PC-3 (cell line): ENCODE results near the gene KIRREL1. TPM values are rescaled to one million over a fixed set of nuclear protein-coding genes. Genes with fewer than 3 reads are reported as not detected.

Source experiments
- ATAC-seq: fragments of 200-7000 bp; cut with Tn5 transposase; 2 replicates; pipeline ENCODE4 v1.9.1; 2020; ENCODE audit warnings: mild to moderate bottlenecking, moderate library complexity
- BruUV-seq: library from RNA; stranded (reverse); fragments of 400-500 nt; replicated peaks from 2 replicates; lab custom pipeline; 2021; lab: Mats Ljungman, UMichigan
- CTCF ChIA-PET: fragments of 300-600 bp; sonication (Branson Sonifier 250); formaldehyde crosslinking; loops from one replicate; lab custom pipeline; 2022; ENCODE audit warnings: antibody characterized with exemption; lab: Charles Lee
- POLR2A ChIA-PET: fragments of 300-600 bp; sonication (Branson Sonifier 250); formaldehyde crosslinking; loops from one replicate; lab custom pipeline; 2022; ENCODE audit warnings: antibody characterized with exemption; ENCODE audit not compliant: unreplicated experiment; lab: Charles Lee
- DNase-seq: peaks from one replicate; pipeline ENCODE4 v3.0.0-alpha.2; 2015
- H2AFZ ChIP-seq: fragments of 300-600 bp; sonication (generic); 2 replicates; pipeline ENCODE4 v1.6.0; 2016; ENCODE audit warnings: antibody characterized with exemption, low read length
- H3F3A ChIP-seq: fragments of 300-600 bp; sonication (generic); one replicate; pipeline ENCODE4 v1.6.0; 2017; ENCODE audit warnings: antibody characterized with exemption, low read length, control low read depth, mild to moderate bottlenecking; ENCODE audit not compliant: unreplicated experiment
- H3K27ac ChIP-seq: fragments of 300-600 bp; sonication (generic); 2 replicates; pipeline ENCODE4 v1.5.1; 2016; ENCODE audit warnings: mild to moderate bottlenecking, low read length
- H3K27me3 ChIP-seq: fragments of 300-600 bp; sonication (generic); 2 replicates; pipeline ENCODE4 v1.6.1; 2016; ENCODE audit warnings: low read length, mixed read lengths
- H3K36me3 ChIP-seq: fragments of 300-600 bp; sonication (generic); 2 replicates; pipeline ENCODE4 v1.6.1; 2016; ENCODE audit warnings: low read depth, mixed run types, low read length, mixed read lengths
- H3K4me1 ChIP-seq: fragments of 300-600 bp; sonication (generic); 2 replicates; pipeline ENCODE4 v1.5.1; 2016; ENCODE audit warnings: low read length; ENCODE audit not compliant: insufficient read depth
- H3K4me2 ChIP-seq: fragments of 300-600 bp; sonication (generic); 2 replicates; pipeline ENCODE4 v1.6.0; 2016; ENCODE audit warnings: low read length
- H3K4me3 ChIP-seq: fragments of 300-600 bp; sonication (generic); 2 replicates; pipeline ENCODE4 v1.5.1; 2016; ENCODE audit warnings: mild to moderate bottlenecking, low read length, mixed read lengths
- H3K79me2 ChIP-seq: fragments of 300-600 bp; sonication (generic); 2 replicates; pipeline ENCODE4 v1.6.1; 2017; ENCODE audit warnings: low read length, mixed read lengths
- H3K9ac ChIP-seq: fragments of 300-600 bp; sonication (generic); 2 replicates; pipeline ENCODE4 v1.6.0; 2016; ENCODE audit warnings: mild to moderate bottlenecking, low read length
- H3K9me2 ChIP-seq: fragments of 300-600 bp; sonication (generic); replicated peaks from 2 replicates; pipeline ENCODE4 v1.6.1; 2016; ENCODE audit warnings: mixed run types, low read length, mixed read lengths
- H3K9me3 ChIP-seq: fragments of 300-600 bp; sonication (generic); 2 replicates; pipeline ENCODE4 v1.6.1; 2016; ENCODE audit warnings: low read length, mixed read lengths
- H4K20me1 ChIP-seq: fragments of 300-600 bp; sonication (generic); 2 replicates; pipeline ENCODE4 v1.6.1; 2016; ENCODE audit warnings: low read length, mixed read lengths
- CTCF ChIP-seq: fragments of 300-600 bp; sonication (generic); conservative IDR thresholded peaks from 2 replicates; pipeline ENCODE4 v1.5.1; 2017; ENCODE audit warnings: antibody characterized with exemption, low read depth, mild to moderate bottlenecking, low read length
- EZH2 ChIP-seq: fragments of 300-600 bp; sonication (generic); IDR thresholded peaks from one replicate; pipeline ENCODE4 v1.6.1; 2017; ENCODE audit warnings: antibody characterized with exemption, mild to moderate bottlenecking, low read length; ENCODE audit not compliant: unreplicated experiment
- EZH2phosphoT487 ChIP-seq: fragments of 300-600 bp; sonication (generic); IDR thresholded peaks from 2 replicates; pipeline ENCODE4 v1.6.1; 2018; ENCODE audit warnings: mild to moderate bottlenecking, antibody characterized with exemption, low read length, borderline replicate concordance
- intact Hi-C: fragments of 100-400 bp; cut with micrococcal nuclease; formaldehyde crosslinking; loops from 2 replicates; pipeline ENCODE4 v1.9.0; 2023
- total RNA-seq: library from RNA; depleted of rRNA; stranded (reverse); fragments of >200 nt; gene quantifications from 2 replicates; pipeline ENCODE4 v1.2.3, GENCODE V29; 2014

Gene KIRREL1
- total RNA-seq, 1 experiment from 2014 or later: 49.8 TPM

DNA sequence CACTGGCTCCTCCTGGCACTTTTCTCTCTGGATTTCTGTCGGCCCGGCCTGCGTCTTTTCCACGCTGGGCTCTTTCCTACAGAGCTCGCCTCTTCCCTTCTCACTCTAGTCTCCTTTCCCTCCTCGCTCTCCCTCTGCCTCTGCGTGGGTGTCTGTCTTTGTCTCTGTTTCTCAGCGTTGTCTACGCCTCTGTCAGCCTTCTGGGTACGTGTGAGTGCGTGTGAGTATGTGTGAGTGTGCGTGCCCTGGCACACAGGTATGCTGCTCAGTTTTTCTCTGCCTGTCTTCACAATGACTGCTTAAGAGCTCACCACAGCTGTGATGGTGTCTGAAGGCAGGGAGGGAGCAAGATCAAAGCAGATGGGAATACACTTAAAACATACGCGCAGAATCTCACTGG, 77.7 kb downstream of the KIRREL1 start:
- TF ChIP-seq CTCF: no peak
- TF ChIP-seq EZH2: no peak
- no peak for TF ChIP-seq EZH2phosphoT487
- no peak for DNase-seq
- peaks cover 9% of the 10 kb centered on the region; the same call in 1 of the 2 replicates for H3K36me3 ChIP-seq
- ATAC-seq: no peak
- no peaks in the 10 kb centered on the region for H3K79me2 ChIP-seq
- no peaks in the 10 kb centered on the region for H3K9me3 ChIP-seq
- no peak overlapping the region for H3K27ac ChIP-seq
- ChIA-PET CTCF (no interaction called here), POLR2A (no interaction called here)
- no peaks in the 10 kb centered on the region for H3K27me3 ChIP-seq
- H3K4me3 ChIP-seq: no peak overlapping the region
- no TSS peak for BruUV-seq
- intact Hi-C loops: no loop called here
- H2AFZ ChIP-seq: no peak overlapping the region
- no peak overlapping the region for H3K4me2 ChIP-seq
- no peaks in the 10 kb centered on the region for H3K4me1 ChIP-seq
- H3K9ac ChIP-seq: no peak overlapping the region
- H3F3A ChIP-seq: no peaks in the 10 kb centered on the region
- peaks cover 12% of the 10 kb centered on the region; the same call in 1 of the 2 replicates for H4K20me1 ChIP-seq
- H3K9me2 ChIP-seq: no peaks in the 10 kb centered on the region

DNA sequence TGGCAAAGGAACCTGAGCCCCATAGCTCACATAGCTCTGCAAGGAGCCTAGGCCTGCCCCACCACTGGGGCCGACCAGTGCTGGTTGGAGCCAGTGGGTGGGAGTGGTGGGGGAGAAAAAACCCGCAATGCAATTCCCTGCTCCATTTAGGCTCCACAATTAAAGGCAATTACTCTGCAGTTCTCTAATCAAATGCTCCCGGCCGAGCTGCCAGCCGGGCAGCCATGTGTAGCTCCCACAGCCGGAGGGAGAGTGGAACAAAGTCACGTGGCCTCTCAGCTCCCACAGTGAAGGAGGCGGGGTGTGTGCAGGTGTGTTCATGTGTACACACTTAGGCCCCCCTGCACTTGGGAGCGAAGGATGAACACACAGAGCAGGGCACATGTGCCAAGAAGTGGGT, 81.6 kb downstream of the KIRREL1 start:
- intact Hi-C loops: no loop called here
- no peak for DNase-seq
- Histone ChIP-seq H3K9me3 (no peaks in the 10 kb centered on the region), H3K9me2 (no peaks in the 10 kb centered on the region), H3K36me3 (peaks cover 13% of the 10 kb centered on the region), H3K4me2 (no peak overlapping the region), H2AFZ (no peak overlapping the region), H3F3A (no peaks in the 10 kb centered on the region), H3K79me2 (no peaks in the 10 kb centered on the region), H4K20me1 (no peaks in the 10 kb centered on the region), H3K4me3 (no peak overlapping the region), H3K27ac (no peak overlapping the region), H3K27me3 (no peaks in the 10 kb centered on the region), H3K4me1 (no peaks in the 10 kb centered on the region), H3K9ac (no peak overlapping the region)
- ChIA-PET POLR2A (no interaction called here), CTCF (interaction anchor here (0.6 kb wide), 1 partner anchor 106 kb away, joined by 3 read pairs; no protein-coding TSS in a partner anchor)
- BruUV-seq: no TSS peak
- no peak for ATAC-seq
- TF ChIP-seq CTCF (no peak), EZH2phosphoT487 (no peak), EZH2 (no peak)

GRCh38 chr1:158076441-158076840, 83.0 kb downstream of the KIRREL1 start:
- H3K36me3 ChIP-seq: peaks cover 21% of the 10 kb centered on the region
- H3K4me2 ChIP-seq: no peak overlapping the region
- H3F3A ChIP-seq: no peaks in the 10 kb centered on the region
- no peak overlapping the region for H3K9ac ChIP-seq
- no peak overlapping the region for H2AFZ ChIP-seq
- no peaks in the 10 kb centered on the region for H3K27me3 ChIP-seq
- no TSS peak for BruUV-seq
- ATAC-seq: no peak; the same call in 1 of the 2 replicates
- H3K9me3 ChIP-seq: no peaks in the 10 kb centered on the region
- TF ChIP-seq CTCF: no peak
- no peak for TF ChIP-seq EZH2
- no peak for TF ChIP-seq EZH2phosphoT487
- CTCF ChIA-PET: no interaction called here
- H4K20me1 ChIP-seq: no peaks in the 10 kb centered on the region
- H3K9me2 ChIP-seq: no peaks in the 10 kb centered on the region
- POLR2A ChIA-PET: no interaction called here
- intact Hi-C loops: no loop called here
- no peak overlapping the region for H3K27ac ChIP-seq
- H3K4me1 ChIP-seq: no peaks in the 10 kb centered on the region
- no peak for DNase-seq
- no peak overlapping the region for H3K4me3 ChIP-seq
- H3K79me2 ChIP-seq: no peaks in the 10 kb centered on the region
